Astrocyte of the spinal cord (primary cell): ENCODE results near the gene CTNNBIP1.
A peak's percentile ranks its signal among the peaks of the same experiment; 100 is the strongest.

Experiments used
- DNase-seq: peaks from one replicate; pipeline ENCODE4 v3.0.0; 2011; ENCODE audit warnings: low read depth, low spot score
- H3K4me3 ChIP-seq: 2 replicates; pipeline ENCODE4 v1.5.1; 2011; ENCODE audit warnings: low read depth, mild to moderate bottlenecking, low read length, moderate library complexity
- in situ Hi-C: cut with HindIII; loops from 2 replicates; pipeline ENCODE4 v1.10.0; 2017; ENCODE audit warnings: low sequenced_read_pairs
- TF ChIP-seq, protein P1 (sequence below): IDR thresholded peaks from 2 replicates; pipeline ENCODE4 v1.5.1; 2012; ENCODE audit warnings: low read depth, mild to moderate bottlenecking, low read length, inconsistent platforms

Gene CTNNBIP1, protein sequence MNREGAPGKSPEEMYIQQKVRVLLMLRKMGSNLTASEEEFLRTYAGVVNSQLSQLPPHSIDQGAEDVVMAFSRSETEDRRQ

DNA sequence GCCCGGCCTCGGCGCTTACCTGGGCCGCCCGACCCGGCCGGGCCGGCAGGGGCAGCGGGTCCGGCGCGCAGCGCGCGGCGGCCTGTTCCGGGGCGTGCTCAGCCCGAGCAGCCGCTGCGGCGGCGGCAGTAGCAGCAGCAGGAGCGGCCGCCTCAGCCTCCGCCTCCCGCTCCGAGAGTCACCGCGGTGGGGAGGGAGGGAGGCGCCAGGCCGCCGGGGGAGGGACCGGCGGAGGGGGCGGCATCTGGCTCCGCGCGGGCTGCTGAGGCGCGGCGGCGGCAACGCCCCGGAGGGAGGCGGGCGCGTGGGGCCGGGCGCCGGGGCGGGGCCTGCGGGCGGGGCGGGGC lies at the start of gene CTNNBIP1:
CTNNBIP1 (minus strand) TSS at position 194 of the 347 bp plus-strand sequence. CDS start 38,205 bp downstream, outside the sequence.
- TF ChIP-seq, protein P1, sequence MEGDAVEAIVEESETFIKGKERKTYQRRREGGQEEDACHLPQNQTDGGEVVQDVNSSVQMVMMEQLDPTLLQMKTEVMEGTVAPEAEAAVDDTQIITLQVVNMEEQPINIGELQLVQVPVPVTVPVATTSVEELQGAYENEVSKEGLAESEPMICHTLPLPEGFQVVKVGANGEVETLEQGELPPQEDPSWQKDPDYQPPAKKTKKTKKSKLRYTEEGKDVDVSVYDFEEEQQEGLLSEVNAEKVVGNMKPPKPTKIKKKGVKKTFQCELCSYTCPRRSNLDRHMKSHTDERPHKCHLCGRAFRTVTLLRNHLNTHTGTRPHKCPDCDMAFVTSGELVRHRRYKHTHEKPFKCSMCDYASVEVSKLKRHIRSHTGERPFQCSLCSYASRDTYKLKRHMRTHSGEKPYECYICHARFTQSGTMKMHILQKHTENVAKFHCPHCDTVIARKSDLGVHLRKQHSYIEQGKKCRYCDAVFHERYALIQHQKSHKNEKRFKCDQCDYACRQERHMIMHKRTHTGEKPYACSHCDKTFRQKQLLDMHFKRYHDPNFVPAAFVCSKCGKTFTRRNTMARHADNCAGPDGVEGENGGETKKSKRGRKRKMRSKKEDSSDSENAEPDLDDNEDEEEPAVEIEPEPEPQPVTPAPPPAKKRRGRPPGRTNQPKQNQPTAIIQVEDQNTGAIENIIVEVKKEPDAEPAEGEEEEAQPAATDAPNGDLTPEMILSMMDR = no peak
- in situ Hi-C loops = no loop called here
- DNase-seq = no peak
- peak within 1 kb of the TSS; percentile 76 for H3K4me3 ChIP-seq

DNA sequence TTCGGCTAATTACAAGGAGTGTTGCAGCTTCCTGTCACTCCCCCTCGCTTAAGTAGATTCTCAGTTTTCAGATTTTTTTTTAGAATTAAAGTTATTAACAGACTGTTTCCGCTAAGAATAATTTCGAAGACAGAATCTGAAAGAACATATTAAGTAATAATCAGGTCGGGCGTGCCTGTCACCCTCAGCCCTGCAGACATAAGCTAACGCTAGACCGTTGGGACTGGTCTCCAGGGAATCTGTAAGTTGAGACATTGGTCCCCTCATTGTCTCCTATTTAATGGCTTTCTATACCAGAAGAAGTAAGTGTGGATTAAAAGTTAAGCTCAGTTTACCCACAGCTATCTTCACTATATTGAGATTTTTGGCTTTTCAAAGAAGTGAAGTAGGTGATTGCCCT lies 47.7 kb upstream of the CTNNBIP1 start:
- in situ Hi-C loops = no loop called here
- TF ChIP-seq, protein P1 = no peak
- DNase-seq = no peak
- no peak overlapping the region for H3K4me3 ChIP-seq

DNA sequence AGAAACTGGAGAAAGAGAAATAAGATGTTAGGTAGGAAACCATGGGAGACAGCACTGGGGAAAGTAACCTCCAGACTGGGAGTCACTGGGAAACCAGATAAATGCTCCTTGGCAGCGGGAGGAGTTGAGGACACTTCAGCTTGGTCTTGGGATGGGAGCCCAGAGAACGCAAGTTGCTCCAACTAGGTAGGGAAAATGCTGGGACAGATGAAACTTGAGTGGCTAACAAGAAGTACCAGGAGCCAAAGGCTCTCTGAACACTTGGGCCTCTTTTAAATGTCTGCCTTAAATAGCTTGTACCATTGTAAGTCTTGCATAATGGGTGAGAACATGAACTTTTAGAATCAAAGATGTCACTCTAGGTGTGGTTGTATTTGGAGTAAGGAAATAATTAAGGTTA lies 36.2 kb upstream of the CTNNBIP1 start:
- no peak overlapping the region for H3K4me3 ChIP-seq
- TF ChIP-seq, protein P1 = no peak
- in situ Hi-C loops = no loop called here
- DNase-seq = no peak

DNA sequence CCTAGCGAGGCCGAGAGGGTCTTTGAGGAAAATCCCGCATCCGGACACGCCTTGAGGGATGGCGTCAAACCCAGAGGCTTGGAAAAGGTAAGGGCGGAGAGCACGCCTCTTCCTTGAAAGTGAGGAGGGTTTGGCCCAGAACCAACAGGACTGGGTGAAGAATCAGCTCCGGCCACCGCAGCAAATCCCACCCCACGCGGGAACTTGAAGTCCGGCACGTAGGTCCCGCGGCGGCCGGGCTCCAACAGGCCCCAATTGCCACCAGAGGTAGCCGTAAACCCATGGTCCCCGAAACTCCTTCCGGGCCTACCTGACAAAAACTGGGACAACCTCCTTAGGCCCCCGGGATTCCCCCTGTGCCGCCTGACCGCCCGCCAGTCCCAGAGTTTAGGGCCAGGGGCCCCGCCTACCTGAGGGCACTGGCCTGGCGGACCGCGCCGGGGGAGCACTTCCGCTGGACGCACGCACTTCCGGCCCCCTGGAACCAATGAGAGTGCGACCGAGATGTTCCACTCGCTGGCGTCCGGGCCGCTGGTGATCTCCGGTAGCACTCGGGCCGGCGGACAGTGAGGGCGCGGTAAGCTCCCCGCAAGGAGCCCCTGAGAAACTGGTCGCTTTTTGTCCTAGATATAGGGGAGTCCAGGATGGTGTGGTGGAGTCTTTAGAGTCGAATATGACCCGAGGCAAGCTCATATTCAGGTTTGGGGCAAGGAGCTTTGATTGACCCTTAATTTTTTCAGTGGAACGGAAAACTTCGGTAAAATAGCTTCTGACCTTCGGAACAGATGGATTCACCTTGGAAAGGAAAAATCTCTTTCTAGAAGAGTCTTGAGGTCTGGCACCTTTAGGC lies 33.1 kb upstream of the CTNNBIP1 start, which contains the start of the genes LZIC and NMNAT1:
LZIC (minus strand) TSS at position 453 of the 850 bp plus-strand sequence. CDS start 6,772 bp downstream, outside the sequence.
NMNAT1 (plus strand) TSS at position 537 of the 850 bp plus-strand sequence. CDS start 28,599 bp downstream, outside the sequence.
- peak; percentile 94 for DNase-seq
- in situ Hi-C loops = no loop called here
- peak within 1 kb of the TSS; percentile 88 for H3K4me3 ChIP-seq
- TF ChIP-seq, protein P1 = no peak

DNA sequence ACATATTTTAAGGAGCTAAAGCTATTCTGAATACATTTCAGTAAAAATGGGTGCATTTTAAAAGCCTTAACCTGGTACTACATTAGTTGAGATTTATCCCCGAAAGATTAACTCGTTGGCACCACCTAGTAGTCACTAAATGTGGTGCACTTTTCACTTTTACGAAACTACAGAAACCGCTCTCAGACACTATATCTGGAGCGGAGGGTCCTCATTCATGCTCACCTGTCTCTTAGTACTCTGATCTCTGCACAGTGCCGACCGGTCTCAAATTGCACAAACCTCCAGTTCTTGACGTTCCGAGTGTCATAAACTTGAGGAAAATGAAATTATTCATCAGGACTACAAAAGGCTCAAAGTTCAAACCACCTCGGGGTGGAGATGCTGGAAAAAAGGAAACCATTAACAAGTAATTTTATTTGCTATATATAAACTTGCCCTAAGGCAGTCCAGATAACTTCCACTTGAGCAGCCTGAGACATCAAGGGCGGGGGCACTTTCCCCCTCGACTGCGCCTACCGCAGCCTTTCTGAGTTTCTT lies 32.4 kb upstream of the CTNNBIP1 start:
- in situ Hi-C loops = no loop called here
- DNase-seq = peak; percentile 68
- TF ChIP-seq, protein P1 = peak; percentile 61
- peak overlapping the region; percentile 88 for H3K4me3 ChIP-seq

DNA sequence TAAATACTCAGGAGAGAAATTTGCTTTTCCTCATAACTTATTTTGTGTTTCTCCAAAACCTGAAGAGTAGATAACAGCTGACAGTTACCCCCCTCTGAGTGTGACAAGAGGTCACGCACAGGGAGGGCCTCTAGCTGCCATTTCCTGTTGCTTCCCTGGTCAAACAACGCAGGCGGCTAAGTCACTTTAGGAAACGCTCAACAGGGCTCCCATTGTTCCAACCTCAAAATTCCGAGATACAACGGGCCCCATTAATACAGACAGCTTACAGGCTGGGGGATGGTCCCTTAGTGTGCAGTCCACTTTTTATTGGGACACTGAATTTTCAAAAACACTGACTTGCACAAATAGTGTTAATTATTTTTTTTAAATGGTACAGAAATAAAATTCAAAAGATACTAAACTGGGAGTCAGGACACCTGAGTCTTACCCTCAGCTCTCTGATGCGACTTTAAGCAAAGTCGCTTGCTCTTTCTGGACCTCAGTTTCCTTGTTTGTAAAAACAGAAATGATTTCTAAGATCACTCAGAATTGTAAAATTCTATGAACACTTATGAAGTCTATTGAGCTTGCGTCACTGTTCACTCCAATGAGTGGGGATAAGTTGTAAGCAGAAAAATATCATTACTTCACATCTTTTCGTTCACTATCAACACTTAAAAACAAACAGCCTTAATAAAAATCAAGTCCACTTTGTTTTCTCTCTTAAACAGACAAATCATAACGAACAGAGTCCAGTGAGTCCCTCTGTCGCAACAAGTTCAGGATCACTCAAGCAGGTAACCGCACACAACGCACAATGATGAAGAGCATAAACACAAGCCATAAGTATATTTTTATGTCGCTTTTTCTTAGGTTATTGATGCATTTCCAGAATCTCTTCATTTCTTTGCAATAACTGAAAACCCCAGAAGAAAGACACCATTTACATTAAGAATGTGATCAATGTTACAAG lies 19.6 kb upstream of the CTNNBIP1 start:
- no peak for DNase-seq
- no peak overlapping the region for H3K4me3 ChIP-seq
- TF ChIP-seq, protein P1 = no peak
- in situ Hi-C loops = no loop called here
